Erythroblast (primary cell): ENCODE data around the gene UNK.
"Not testable (repeated sequence)": the region's sequence is repeated elsewhere in the genome, so short reads cannot be mapped to it uniquely, and the experiment has no call there.

ENCODE experiments used
- DNase-seq, 2 experiments: peaks; one replicate each; lab custom pipeline; 2025; lab: John Stamatoyannopoulos, UW
- GATA1 ChIP-seq: IDR thresholded peaks from 2 replicates; pipeline ENCODE4 v1.6.1; 2011; ENCODE audit warnings: low read depth, mild to moderate bottlenecking, control low read depth, low read length, moderate library complexity
- POLR2A ChIP-seq: IDR thresholded peaks from 2 replicates; pipeline ENCODE4 v1.6.1; 2011; ENCODE audit warnings: mild to moderate bottlenecking, low read length

The UNK gene

DNA sequence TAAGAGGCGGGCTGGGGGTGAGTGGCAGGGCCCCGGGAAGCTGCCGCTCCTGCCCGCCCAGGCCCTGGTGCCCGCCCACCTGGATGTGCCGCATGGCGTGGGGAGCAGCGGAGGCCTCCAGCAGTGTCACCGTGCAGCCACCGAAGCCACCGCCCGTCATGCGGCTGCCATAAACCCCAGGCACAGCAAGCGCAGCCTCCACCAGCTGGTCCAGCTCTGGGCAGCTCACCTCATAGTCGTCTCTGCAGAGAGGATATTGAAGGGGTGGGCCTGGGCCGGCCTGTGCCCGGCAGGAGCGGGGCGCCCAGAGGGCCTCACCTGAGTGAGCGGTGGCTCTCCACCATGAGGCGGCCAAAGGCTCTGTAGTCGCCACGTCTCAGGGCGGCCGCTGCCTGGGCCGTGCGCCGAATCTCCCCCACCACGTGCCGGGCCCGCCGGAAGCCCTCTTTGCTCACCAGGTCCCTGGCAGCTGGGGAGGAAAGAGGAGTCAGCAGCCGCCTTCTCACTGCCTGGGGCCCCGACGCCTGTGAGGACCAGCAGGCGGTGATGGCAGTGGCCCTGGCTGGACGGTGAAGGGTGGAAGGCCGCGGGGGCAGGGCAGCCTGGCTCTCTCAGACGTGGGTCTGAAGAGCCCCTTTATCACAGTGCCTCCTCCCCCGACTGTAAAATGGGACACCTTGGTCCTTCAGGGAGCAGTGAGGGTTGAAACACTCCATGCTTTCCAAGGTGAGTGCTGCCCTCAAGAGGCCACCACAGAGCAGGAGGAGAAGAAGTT, 26.3 kb upstream of the UNK start:
- TF ChIP-seq GATA1, result no peak
- TF ChIP-seq POLR2A, result no peak
- no peak for DNase-seq

- no peak for TF ChIP-seq GATA1
- no peak for TF ChIP-seq POLR2A
- DNase-seq, result no peak
These were observed 25.1 kb upstream of the UNK start for GRCh38 chr17:75759457-75759856.

GRCh38 chr17:75759978-75760640, 24.5 kb upstream of the UNK start:
- DNase-seq, result not testable (repeated sequence)

GRCh38 chr17:75762513-75763268, 21.9 kb upstream of the UNK start:
- TF ChIP-seq POLR2A, result no peak
- no peak for TF ChIP-seq GATA1
- no peak for DNase-seq

GRCh38 chr17:75763269-75763607, 21.4 kb upstream of the UNK start:
- no peak for TF ChIP-seq GATA1
- no peak for TF ChIP-seq POLR2A
- no peak for DNase-seq

DNA sequence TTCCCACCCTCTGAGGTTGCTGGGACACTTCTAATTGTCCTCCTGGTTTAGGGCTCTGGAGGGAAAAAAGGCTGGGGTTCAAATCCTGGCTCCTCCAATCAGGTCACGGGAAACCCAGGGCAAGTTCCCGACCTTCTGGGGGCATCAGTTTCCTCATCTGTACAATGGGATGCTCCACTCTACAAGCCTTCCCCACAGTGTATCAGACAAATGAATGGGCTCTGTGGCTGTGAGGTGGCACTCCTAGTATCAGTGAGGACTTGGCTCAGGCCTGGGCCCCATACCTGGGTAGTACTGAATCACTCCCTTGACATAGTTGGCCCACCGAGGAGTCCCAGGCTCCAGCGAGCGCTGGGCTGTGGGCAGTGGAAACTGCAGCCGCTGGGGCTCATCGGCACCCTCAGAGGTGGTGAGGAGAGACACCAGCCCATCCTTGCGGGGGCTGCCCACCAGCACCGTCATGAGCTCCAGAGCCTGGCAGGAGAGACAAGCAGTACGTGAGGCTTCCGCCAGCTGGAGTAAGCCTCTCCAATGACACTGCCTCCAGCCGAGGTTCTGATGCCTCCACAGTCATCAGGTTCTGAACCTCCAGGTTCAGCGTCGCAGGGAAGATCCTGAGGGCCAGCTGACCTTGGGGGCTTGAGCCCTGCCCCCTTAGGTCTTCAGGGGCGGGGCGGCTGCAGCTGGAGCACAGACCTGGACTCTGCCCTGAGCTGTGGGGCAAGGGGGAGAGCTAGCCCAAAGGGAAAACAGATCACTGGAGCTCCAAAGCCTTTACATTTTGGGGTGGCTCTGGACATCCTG, 20.8 kb upstream of the UNK start:
- TF ChIP-seq GATA1 (no peak), POLR2A (no peak)
- DNase-seq, result no peak

DNA sequence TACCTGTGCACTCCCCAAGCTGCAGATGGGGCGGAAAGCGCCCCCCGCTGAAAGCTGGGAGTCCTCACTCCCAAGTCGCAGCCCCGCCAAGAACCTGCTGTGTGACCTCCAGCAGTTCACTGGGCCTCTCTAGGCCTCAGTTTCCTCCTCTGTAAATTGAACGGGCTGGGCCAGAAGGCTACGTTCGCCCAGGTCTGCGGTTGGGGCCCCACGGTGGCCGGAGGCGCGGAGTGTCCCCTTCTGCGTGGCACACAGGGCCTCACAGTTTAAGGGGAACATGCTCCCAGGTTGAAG, 20.2 kb upstream of the UNK start:
- TF ChIP-seq POLR2A (no peak), GATA1 (no peak)
- DNase-seq, result no peak

- peak; percentile 78 to 81 for DNase-seq
- TF ChIP-seq GATA1 (no peak), POLR2A (no peak)
These were observed 19.7 kb upstream of the UNK start, which contains the start of gene GALK1 for GRCh38 chr17:75764711-75765421. TSS of gene GALK1 (minus strand) at chr17:75765192. CDS start at chr17:75765136, 56 bp downstream.

- TF ChIP-seq POLR2A (no peak), GATA1 (no peak)
- DNase-seq, result no peak
These were observed 18.6 kb upstream of the UNK start for GRCh38 chr17:75765981-75766380.

DNA sequence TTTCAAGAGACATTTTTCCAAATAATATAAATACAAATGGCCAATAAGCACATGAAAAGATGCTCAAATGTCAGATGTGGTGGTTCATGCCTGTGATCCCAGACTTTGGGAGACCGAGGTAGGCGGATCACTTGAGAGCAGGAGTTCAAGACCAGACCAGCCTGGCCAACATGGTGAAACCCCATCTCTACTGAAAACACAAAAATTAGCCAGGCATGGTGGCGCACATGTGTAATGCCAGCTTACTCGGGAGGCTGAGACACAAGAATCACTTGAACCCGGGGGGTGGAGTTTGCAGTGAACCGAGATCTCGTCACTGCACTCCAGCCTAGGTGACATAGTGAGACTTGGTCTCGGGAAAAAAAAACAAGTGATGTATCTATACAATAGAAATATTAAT, 16.7 kb upstream of the UNK start:
- no peak for DNase-seq
- TF ChIP-seq POLR2A (no peak), GATA1 (no peak)

DNA sequence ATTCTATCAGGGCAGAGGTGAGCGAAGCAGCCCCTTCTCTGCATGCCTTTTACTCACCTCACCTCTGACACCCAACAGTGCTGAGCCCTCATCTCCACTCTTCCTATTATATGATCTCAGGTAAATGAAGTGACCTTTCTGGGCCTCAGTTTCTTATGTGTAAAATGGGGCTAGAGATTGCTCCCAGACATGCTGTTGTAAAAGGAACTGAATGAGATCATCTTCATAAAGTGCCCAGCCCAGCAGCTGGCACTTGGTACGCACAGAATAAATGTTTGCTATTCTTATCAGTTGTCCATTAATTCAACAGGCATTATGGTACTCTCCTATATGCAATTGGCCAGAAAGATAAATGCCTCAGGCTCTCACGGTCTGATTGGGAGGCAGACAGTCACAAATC, 15.1 kb upstream of the UNK start:
- TF ChIP-seq POLR2A (no peak), GATA1 (no peak)
- DNase-seq, result no peak

DNA sequence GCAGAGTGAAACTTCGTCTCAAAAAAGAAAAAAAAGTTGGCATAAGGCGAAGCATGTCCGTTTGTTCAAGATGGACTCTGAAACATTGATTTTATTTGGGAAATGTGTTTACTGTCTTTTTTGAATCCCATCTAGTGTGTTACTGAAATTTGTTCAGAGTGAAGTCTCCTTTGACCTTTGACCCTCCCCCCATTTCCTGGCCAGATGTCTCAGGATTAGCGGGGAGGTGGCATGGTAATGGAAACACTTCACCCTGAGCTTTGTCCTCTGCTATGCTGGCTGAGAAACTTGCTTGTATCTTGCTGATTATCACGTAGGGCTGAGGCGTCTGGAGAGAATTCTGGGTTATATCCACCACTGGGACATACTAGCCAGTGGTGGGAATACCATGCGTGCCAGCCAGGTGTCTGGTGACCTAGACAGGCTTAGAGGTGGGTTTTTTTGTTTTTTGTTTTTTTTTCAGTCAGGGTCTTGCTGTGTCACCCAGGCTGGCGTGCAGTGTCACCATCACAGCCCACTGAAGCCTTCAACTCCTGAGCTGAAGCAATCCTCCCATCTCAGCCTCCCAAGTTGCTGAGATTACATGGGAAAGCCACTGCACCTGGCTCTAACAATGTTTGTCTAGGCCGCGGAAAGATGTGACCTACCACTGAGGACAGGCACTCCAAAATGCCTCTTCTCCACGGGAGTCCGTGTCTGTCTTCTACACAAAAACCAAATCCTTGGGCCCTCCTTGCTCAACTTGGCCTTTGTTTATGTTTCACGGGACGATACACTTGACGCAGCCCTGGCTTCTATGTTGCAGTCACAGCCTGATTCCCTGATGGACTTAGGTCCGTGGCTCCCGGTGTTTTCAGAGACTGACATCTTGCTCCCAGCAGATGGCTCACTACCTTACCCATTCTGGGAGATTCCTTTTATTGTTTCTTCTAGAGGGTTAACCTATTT, 13.0 kb upstream of the UNK start:
- no peak for DNase-seq
- TF ChIP-seq GATA1 (no peak), POLR2A (no peak)
